ENCODE results near the gene HM13.
"Not testable (repeated sequence)": the region's sequence is repeated elsewhere in the genome, so short reads cannot be mapped to it uniquely, and the experiment has no call there.

Gene HM13

GRCh38 chr20:31605902-31606803 is 91.9 kb downstream of the HM13 start:
- in situ Hi-C loops (cut with HindIII; ENCODE audit: low sequenced_read_pairs) = no loop called here

DNA sequence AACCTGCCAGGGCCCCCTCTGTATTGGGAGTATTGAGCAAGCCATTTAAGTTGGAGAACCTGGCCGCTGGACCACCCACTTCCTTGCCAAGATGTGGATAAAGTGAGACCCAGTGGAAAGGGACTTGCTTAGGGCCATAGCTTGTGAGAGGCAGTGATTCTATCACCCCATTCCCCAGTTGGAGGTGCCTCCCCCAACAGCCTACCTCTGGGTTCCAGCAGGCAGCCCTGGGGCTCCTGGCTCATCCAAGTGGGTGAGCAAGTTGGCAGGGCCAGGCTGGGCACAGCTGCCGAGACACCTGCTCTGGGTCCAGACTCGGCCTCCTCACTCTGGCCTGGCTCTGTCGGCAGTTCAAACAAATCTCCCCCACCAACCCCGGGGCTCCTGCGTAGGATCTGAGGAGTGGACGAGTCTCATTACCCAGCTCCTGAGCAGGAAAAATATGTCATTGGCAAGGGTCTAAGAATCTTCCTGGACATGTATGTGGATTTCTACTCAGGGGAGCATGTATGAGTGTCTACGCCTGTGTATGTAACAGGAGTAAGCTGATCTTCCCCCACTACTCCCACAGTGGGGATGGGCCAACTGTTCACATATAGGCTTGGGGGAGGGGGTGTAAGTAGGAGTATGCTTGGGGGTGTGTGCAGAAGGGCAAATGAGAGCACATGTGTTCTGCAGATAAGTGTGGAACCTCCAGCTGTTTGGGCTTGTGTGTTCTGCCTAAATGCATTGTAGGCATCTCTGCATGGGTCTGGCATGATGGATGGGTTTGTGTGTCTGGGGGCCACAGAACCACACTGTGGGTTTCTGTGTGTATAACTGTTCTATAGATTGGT is 92.8 kb downstream of the HM13 start:
- in situ Hi-C loops (cut with HindIII; ENCODE audit: low sequenced_read_pairs) = no loop called here

DNA sequence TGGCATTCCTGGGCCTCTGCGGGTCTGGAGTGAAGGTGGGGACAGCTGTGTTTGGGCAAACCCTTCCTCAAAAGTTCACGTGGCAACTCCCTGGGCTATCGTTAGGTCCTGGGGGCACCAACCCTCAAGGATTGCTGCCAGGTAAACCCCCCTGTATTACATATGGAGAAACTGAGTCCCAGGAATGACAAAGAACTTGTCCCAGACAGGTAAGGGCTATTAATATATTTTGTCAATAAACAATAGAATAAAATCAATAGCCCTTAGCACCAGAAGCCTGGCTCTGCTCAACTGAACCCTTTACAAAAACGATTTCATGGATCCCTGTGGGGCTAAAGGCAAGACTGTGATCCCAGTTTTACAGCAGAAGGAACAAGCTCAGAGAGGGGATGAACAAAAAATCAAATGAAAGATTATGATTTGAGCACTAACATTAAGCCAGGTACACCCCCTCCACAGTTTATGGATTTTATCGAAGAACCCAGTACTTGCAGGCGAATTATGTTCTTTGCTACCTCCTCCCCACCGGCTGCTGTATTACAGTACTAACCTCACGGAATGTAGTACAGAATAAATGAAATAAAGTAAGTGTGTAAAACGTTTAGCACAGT is 93.5 kb downstream of the HM13 start:
- in situ Hi-C loops (cut with HindIII; ENCODE audit: low sequenced_read_pairs) = no loop called here

DNA sequence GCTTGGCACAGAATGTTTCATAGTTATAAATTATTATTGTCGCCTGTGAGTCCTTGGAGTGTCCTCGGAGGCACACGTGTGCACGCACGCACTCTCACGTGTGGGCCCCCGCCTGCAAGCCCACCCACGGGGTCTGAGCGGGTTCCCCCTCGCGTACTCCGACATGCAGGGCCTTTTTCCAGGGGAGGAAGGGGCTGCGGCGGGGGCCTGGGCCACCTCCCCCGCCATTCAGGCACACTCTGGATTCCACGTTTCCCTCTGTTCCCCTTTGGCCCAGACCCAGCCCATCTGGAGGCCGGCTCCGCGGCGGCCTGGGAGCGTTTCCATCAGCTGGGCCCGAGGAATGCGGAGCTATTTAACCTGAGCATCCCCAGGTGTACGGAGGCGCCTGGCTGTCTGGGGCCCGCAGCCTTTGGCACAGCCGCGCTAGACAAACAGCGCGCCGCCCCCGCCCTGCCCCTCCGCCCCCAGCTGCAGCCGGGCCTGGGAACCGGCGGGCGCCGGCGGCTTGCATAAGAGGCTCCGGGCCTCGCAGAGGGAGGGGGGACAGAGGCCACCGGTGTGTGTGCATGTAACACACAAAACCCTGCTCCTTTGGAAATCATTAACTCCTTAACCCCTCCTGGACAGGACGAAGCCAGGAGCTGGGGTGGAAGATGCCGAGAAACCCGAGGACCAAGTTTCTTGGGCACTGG is 94.2 kb downstream of the HM13 start:
- in situ Hi-C loops (cut with HindIII; ENCODE audit: low sequenced_read_pairs) = no loop called here

DNA sequence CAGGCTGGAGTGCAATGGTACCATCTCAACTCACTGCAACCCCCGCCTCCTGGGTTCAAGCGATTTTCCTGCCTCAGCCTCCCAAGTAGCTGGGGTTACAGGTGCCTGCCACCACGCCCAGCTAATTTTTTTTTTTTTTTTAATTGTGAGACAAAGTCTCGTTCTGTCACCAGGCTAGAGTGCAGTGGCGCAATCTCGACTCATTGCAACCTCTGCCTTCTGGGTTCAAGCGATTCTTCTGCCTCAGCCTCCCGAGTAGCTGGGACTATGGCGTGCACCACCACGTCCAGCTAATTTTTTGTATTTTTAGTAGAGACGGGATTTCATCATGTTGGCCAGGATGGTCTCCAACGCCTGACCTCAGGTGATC is 98.0 kb downstream of the HM13 start:
- in situ Hi-C loops (cut with HindIII; ENCODE audit: low sequenced_read_pairs) = not testable (repeated sequence)

DNA sequence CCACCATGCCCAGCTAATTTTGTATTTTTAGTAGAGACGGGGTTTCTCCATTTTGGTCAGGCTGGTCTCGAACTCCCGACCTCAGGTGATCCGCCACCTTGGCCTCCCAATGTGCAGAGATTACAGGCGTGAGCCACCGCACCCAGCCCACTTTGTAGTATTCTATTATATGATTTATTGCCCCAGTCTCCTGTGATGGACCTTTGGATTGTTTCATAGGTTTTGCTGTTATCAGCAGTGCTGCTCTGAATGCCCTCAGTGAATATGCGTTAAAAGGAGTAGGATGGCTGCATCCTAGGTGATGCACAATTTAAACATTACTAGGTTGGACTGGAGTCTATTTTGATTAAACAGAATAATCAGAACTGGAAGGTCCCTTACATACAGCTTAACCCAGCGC is 101.2 kb downstream of the HM13 start:
- in situ Hi-C loops (cut with HindIII; ENCODE audit: low sequenced_read_pairs) = no loop called here

- in situ Hi-C loops (cut with HindIII; ENCODE audit: low sequenced_read_pairs) = no loop called here
Measured at GRCh38 chr20:31617432-31618104, 103.3 kb downstream of the HM13 start.
